HL-60 (cell line): ENCODE measurements around the gene CSNK1D.
"Not testable (repeated sequence)": the region's sequence is repeated elsewhere in the genome, so short reads cannot be mapped to it uniquely, and the experiment has no call there.

Experiments
- DNase-seq, 2 experiments: peaks; one replicate each; pipeline ENCODE4 v3.0.0-alpha.2; 2010 to 2020; ENCODE audit warnings: low read depth in 1 of 2, low spot score in 1 of 2
- H3K27ac ChIP-seq: fragments of 250-450 bp; sonication (Bioruptor Pico); replicated peaks from 2 replicates; pipeline ENCODE4 v1.5.1; 2020; ENCODE audit warnings: mild to moderate bottlenecking, moderate library complexity
- H3K27me3 ChIP-seq: fragments of 250-450 bp; sonication (Bioruptor Pico); 2 replicates; pipeline ENCODE4 v1.5.1; 2021; ENCODE audit warnings: mild to moderate bottlenecking, moderate library complexity; ENCODE audit not compliant: insufficient read depth, poor library complexity, severe bottlenecking
- H3K4me3 ChIP-seq: replicated peaks from 2 replicates; pipeline ENCODE4 v1.5.1; 2011; ENCODE audit warnings: mild to moderate bottlenecking, control low read depth, low read length; ENCODE audit not compliant: insufficient read depth
- CTCF ChIP-seq: IDR thresholded peaks from one replicate; pipeline ENCODE4 v1.5.1; 2011; ENCODE audit warnings: low read length, control low read depth, inconsistent platforms; ENCODE audit not compliant: insufficient read depth
- GABPA ChIP-seq: IDR thresholded peaks from 2 replicates; pipeline ENCODE4 v1.6.1; 2012; ENCODE audit warnings: low read depth
- POLR2AphosphoS5 ChIP-seq: IDR thresholded peaks from 2 replicates; pipeline ENCODE4 v1.6.1; 2012; ENCODE audit warnings: low read depth
- REST ChIP-seq: IDR thresholded peaks from 2 replicates; pipeline ENCODE4 v1.6.1; 2012; ENCODE audit warnings: low read depth; ENCODE audit not compliant: insufficient replicate concordance
- SPI1 ChIP-seq: IDR thresholded peaks from 2 replicates; pipeline ENCODE4 v1.6.1; 2012; ENCODE audit warnings: low read depth, mild to moderate bottlenecking, borderline replicate concordance

Gene CSNK1D

GRCh38 chr17:82259972-82260961, 13.2 kb downstream of the CSNK1D start:
- not testable (repeated sequence) for H3K27ac ChIP-seq, H3K4me3 ChIP-seq, H3K27me3 ChIP-seq, DNase-seq
- 0 out of 2 replicates have a peak, but pooled peaks have one; percentile 50 for TF ChIP-seq POLR2AphosphoS5

- H3K27ac ChIP-seq, result no peak overlapping the region
- TF ChIP-seq REST, result no peak
- TF ChIP-seq POLR2AphosphoS5, result no peak
- TF ChIP-seq CTCF, result no peak
- TF ChIP-seq SPI1, result no peak
- TF ChIP-seq GABPA, result no peak
These were observed 14.9 kb downstream of the CSNK1D start for GRCh38 chr17:82258555-82258954.

GRCh38 chr17:82257473-82257872, 16.0 kb downstream of the CSNK1D start:
- Histone ChIP-seq H3K4me3 (no peak overlapping the region), H3K27ac (no peak overlapping the region), H3K27me3 (no peaks in the 10 kb centered on the region)
- no peak for DNase-seq
- TF ChIP-seq GABPA, result no peak
- TF ChIP-seq SPI1, result no peak
- TF ChIP-seq POLR2AphosphoS5, result no peak
- TF ChIP-seq CTCF, result no peak
- no peak for TF ChIP-seq REST

More at GRCh38 chr17:82258555-82258954, 14.9 kb downstream of the CSNK1D start:
- Histone ChIP-seq H3K27me3 (no peaks in the 10 kb centered on the region), H3K4me3 (no peak overlapping the region)
- DNase-seq, result no peak

- H3K27ac ChIP-seq, result no peak overlapping the region
- no peak for DNase-seq
- TF ChIP-seq REST (no peak), SPI1 (no peak), POLR2AphosphoS5 (0 out of 2 replicates have a peak, but pooled peaks have one; percentile 19), GABPA (no peak)
These were observed 17.1 kb downstream of the CSNK1D start for GRCh38 chr17:82256242-82256885.

More at GRCh38 chr17:82256242-82256885, 17.1 kb downstream of the CSNK1D start:
- Histone ChIP-seq H3K4me3 (no peak overlapping the region), H3K27me3 (no peaks in the 10 kb centered on the region)
